ENCODE measurements around the gene KRT75. TPM values are rescaled to one million over a fixed set of nuclear protein-coding genes. Genes with fewer than 3 reads are reported as not detected.
"Not testable (repeated sequence)": the region's sequence is repeated elsewhere in the genome, so short reads cannot be mapped to it uniquely, and the experiment has no call there.

Gene KRT75
- polyA plus RNA-seq, 2 donors = 0.08 to 0.19 TPM

DNA sequence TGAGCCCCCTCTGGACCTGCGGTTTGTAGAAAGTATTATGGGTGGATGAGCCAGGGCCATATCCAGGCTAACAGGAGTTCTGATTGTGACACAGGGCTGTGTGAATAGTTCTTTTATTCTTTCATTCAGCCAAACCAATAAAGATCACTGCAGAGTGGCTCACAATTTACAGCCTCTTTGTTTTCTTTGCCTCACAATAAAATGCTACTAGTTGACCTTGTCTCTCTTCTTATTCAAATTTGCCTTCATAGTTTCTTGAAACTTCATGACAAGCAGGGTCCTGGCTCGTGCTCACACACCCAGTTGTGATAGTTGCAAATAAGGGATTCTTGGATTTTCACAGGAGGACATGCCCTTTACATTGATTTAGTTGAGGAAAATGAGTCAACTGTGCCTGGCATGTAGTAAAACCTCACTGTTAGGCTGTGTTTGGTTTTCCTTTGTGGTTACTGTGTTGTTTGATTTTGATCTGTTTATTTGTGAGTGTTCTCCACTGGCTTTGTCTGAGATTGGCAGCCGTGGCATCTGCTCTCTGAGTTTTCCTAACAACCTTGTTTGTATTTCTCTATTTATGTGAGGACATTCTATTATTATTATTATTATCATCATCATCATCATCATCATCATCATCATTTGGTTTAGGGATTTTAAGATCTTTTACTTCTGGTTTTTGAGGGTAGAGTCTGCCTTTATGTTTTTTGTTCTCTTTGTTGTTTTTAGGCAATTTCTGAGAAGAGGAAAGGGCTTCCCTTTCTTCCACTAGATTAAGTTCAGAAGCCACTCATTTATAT lies 20.4 kb upstream of the KRT75 start:
- Histone ChIP-seq H3K27ac (ENCODE audit: low read depth in 2 of 2, low read length in 1 of 2) (no peak overlapping the region), H3K36me3 (ENCODE audit: control insufficient read depth in 2 of 2, insufficient read depth in 2 of 2, low read length in 1 of 2) (no peaks in the 10 kb centered on the region), H3K4me3 (ENCODE audit: low read depth in 1 of 2, low read length in 2 of 2) (no peak overlapping the region), H3K27me3 (ENCODE audit: control insufficient read depth in 1 of 2, insufficient read depth in 2 of 2, low read length in 2 of 2) (no peaks in the 10 kb centered on the region), H3K4me1 (ENCODE audit: control insufficient read depth in 2 of 2, insufficient read depth in 2 of 2, low read length in 1 of 2) (no peaks in the 10 kb centered on the region), H3K9me3 (ENCODE audit: control insufficient read depth in 2 of 2, insufficient read depth in 1 of 2, low read depth in 1 of 2, low read length in 1 of 2) (no peaks in the 10 kb centered on the region)
- 57 to 61% methylated on average over 3 of the region's 3 CpGs for WGBS, 2 donors

DNA sequence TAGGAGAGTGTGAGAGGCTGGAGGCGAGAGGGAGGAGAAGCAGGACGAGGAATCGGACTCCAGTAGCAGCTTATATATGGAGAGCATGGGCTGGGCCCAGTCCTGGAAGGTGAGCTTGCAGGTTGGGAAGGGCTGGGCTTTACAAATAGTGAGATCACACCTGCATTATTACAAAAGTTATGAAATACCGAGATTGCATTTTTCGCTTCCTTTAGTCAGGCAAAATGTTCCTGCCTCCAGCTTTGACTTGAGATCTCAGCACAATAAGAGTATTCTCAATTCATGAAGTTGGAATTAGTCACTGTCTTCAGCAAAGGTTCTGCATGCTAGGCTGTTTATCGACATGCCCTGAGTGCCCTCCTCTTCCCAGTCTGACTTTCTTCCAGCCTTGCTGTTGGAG lies 17.9 kb upstream of the KRT75 start, which contains the start of gene KRT6B:
Gene KRT6B, minus strand, starts transcription at position 46 of the 400 bp plus-strand sequence. CDS start 68 bp downstream, outside the sequence.
- Histone ChIP-seq H3K4me1 (ENCODE audit: control insufficient read depth in 2 of 2, insufficient read depth in 2 of 2, low read length in 1 of 2) (no peaks in the 10 kb centered on the region), H3K27me3 (ENCODE audit: control insufficient read depth in 1 of 2, insufficient read depth in 2 of 2, low read length in 2 of 2) (no peaks in the 10 kb centered on the region), H3K36me3 (ENCODE audit: control insufficient read depth in 2 of 2, insufficient read depth in 2 of 2, low read length in 1 of 2) (peaks cover 0 to 5% of the 10 kb centered on the region in 2 donors), H3K27ac (ENCODE audit: low read depth in 2 of 2, low read length in 1 of 2) (peak within 1 kb of the TSS; percentile 61 to 65), H3K9me3 (ENCODE audit: control insufficient read depth in 2 of 2, insufficient read depth in 1 of 2, low read depth in 1 of 2, low read length in 1 of 2) (no peaks in the 10 kb centered on the region), H3K4me3 (ENCODE audit: low read depth in 1 of 2, low read length in 2 of 2) (no peak within 1 kb of the TSS)
- WGBS, 2 donors = 57 to 72% methylated on average over 6 of the region's 6 CpGs

DNA sequence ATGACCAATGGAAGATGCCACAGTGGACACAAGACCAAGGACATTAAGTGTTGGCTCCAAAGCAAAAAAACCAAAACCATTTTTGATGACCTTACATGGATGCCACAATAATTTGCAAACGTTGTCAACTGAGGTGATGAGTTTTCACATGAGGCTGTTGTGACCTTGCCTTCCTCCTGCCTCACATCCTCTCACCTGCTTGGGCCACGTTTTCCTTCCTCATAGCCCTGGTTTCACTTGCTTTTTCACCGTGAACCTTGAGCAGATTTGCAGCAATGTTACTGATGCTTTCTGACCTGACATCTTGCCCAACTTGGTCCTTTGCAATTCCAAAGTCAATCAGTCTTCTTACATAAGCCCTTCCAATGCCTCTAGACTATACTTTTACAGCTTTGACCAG lies 14.1 kb upstream of the KRT75 start:
- no peaks in the 10 kb centered on the region for H3K9me3 ChIP-seq (ENCODE audit: control insufficient read depth in 2 of 2, insufficient read depth in 1 of 2, low read depth in 1 of 2, low read length in 1 of 2)
- H3K4me3 ChIP-seq (ENCODE audit: low read depth in 1 of 2, low read length in 2 of 2) = no peak overlapping the region
- H3K4me1 ChIP-seq (ENCODE audit: control insufficient read depth in 2 of 2, insufficient read depth in 2 of 2, low read length in 1 of 2) = peaks cover 0 to 3% of the 10 kb centered on the region in 2 donors
- no peak overlapping the region for H3K27ac ChIP-seq (ENCODE audit: low read depth in 2 of 2, low read length in 1 of 2)
- H3K27me3 ChIP-seq (ENCODE audit: control insufficient read depth in 1 of 2, insufficient read depth in 2 of 2, low read length in 2 of 2) = no peaks in the 10 kb centered on the region
- H3K36me3 ChIP-seq (ENCODE audit: control insufficient read depth in 2 of 2, insufficient read depth in 2 of 2, low read length in 1 of 2) = peaks cover 0 to 5% of the 10 kb centered on the region in 2 donors
- 54 to 63% methylated on average over 3 of the region's 3 CpGs for WGBS, 2 donors

DNA sequence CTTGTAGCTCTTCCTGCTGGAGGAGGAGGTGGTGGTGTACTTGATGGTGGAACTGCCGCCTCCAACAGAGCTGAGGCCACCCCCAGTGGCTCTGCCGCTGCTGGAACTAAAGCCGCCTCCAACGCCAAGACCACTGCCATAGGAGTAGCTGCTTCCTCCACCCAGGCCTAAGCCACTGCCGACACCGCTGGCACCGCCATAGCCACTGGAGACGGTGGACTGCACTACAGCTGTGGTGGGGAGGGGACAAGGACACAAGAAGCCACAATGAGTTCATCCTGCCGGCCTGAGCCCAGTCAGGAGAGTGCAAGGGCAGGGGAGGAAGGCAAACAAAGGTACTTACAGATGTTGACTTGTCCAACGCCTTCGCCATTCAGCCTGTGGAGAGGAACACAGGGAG lies 13.0 kb upstream of the KRT75 start:
- H3K4me1 ChIP-seq (ENCODE audit: control insufficient read depth in 2 of 2, insufficient read depth in 2 of 2, low read length in 1 of 2); H3K27ac ChIP-seq (ENCODE audit: low read depth in 2 of 2, low read length in 1 of 2); H3K27me3 ChIP-seq (ENCODE audit: control insufficient read depth in 1 of 2, insufficient read depth in 2 of 2, low read length in 2 of 2); H3K36me3 ChIP-seq (ENCODE audit: control insufficient read depth in 2 of 2, insufficient read depth in 2 of 2, low read length in 1 of 2); H3K9me3 ChIP-seq (ENCODE audit: control insufficient read depth in 2 of 2, insufficient read depth in 1 of 2, low read depth in 1 of 2, low read length in 1 of 2); H3K4me3 ChIP-seq (ENCODE audit: low read depth in 1 of 2, low read length in 2 of 2): not testable (repeated sequence)
- WGBS, 2 donors = 91 to 93% methylated on average over 11 of the region's 11 CpGs

DNA sequence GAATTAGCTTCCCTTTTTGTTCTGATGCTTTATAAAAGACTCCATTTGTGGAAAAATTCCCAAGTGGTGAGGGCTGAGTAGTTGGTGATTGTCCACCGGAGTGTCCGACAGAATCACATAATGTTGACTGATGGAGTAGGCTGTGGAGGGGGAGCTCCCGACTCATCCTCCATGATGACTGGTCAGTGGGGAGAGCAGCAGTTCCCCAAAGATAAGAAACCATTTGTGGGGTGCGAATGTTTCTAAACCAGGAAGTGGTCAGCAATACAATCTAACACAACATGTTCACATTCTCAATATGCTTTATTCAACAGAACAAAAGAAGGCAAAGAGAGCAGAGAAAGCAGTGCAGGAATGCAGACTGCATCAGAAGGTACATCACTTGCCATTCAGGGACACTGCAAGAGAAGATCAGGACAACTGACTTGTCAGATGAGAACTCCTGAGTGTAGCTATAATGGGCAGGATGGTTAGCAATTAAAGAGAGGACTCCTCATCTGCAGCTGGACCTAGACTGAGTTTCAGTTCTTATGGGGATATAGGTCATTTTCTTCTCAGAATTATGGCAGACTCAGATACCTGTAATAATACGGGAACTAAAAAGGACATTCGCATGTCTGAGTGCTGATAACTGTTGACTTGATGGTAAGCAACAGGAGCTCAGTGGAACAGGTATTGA lies 12.3 kb upstream of the KRT75 start:
- WGBS, 2 donors = 82 to 86% methylated on average over 6 of the region's 6 CpGs
- H3K27me3 ChIP-seq (ENCODE audit: control insufficient read depth in 1 of 2, insufficient read depth in 2 of 2, low read length in 2 of 2) = no peaks in the 10 kb centered on the region
- peaks cover 0 to 6% of the 10 kb centered on the region in 2 donors for H3K4me1 ChIP-seq (ENCODE audit: control insufficient read depth in 2 of 2, insufficient read depth in 2 of 2, low read length in 1 of 2)
- no peak overlapping the region for H3K27ac ChIP-seq (ENCODE audit: low read depth in 2 of 2, low read length in 1 of 2)
- H3K9me3 ChIP-seq (ENCODE audit: control insufficient read depth in 2 of 2, insufficient read depth in 1 of 2, low read depth in 1 of 2, low read length in 1 of 2) = no peaks in the 10 kb centered on the region
- H3K36me3 ChIP-seq (ENCODE audit: control insufficient read depth in 2 of 2, insufficient read depth in 2 of 2, low read length in 1 of 2) = peaks cover 0 to 5% of the 10 kb centered on the region in 2 donors
- no peak overlapping the region for H3K4me3 ChIP-seq (ENCODE audit: low read depth in 1 of 2, low read length in 2 of 2)

DNA sequence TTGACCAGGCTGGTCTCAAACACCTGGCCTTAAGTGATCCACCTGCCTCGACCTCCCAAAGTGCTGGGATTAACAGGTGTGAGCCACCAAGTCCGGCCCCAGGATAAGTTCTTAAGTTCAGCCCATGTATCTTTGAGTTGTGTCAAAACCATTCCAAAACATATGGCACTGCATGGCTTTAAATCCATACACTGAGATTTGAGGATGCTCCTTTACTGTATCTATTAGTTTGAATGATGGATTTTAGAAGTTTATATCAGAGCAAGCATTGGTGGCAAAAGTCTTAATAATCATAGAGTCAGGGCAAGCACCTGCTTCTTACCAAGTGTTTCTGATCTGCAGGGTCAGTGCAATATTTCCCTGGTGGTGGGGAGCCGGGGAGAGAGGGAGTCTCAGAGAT lies 11.7 kb upstream of the KRT75 start:
- Histone ChIP-seq H3K36me3 (ENCODE audit: control insufficient read depth in 2 of 2, insufficient read depth in 2 of 2, low read length in 1 of 2) (peaks cover 0 to 5% of the 10 kb centered on the region in 2 donors), H3K9me3 (ENCODE audit: control insufficient read depth in 2 of 2, insufficient read depth in 1 of 2, low read depth in 1 of 2, low read length in 1 of 2) (no peaks in the 10 kb centered on the region), H3K4me3 (ENCODE audit: low read depth in 1 of 2, low read length in 2 of 2) (no peak overlapping the region), H3K4me1 (ENCODE audit: control insufficient read depth in 2 of 2, insufficient read depth in 2 of 2, low read length in 1 of 2) (peaks cover 0 to 6% of the 10 kb centered on the region in 2 donors), H3K27me3 (ENCODE audit: control insufficient read depth in 1 of 2, insufficient read depth in 2 of 2, low read length in 2 of 2) (no peaks in the 10 kb centered on the region), H3K27ac (ENCODE audit: low read depth in 2 of 2, low read length in 1 of 2) (no peak overlapping the region)
- 55 to 68% methylated on average over 3 of the region's 3 CpGs for WGBS, 2 donors

DNA sequence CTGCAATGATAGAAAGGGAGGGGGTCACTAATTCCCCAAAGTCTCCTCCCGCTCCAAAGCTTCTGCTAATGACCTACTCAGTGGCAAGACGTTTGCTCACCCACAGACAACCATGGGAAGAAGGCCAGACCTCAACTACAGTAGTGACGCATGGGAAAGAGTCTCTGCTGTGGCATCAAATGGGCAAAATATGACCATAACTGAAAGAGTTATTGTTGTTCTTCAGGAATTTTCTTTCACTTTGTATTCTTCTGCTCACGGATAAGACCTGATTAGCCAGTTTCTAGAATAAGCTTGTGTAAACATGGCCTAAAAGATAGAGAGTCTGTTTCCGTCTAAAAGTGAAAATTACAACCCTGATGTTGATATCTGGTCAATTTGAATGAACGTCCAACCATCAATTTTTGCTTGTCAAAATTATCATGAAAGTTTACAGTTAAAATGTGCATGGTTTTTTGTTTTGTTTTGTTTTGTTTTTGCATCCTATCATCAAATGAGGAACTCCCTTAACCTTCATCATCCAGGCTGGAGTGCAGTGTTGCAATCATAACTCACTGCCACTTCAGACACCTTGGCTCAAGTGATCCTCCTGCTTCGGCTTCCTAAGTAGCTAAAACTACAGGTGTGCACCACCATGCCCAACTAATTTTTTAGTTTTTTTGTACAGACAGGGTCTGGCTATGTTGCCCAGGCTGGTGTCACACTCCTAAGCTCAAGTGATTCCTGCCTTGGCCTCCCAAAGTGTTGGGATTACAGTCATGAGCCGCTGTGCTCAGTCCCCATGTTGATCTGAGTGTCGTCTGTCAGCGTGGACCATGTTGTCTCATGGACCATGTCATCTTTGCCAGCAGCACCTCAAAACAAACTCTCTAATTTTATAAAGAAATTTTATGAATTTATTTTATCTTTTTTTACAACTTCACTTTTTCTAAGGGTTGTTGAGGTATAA lies 10.8 kb upstream of the KRT75 start:
- peak overlapping the region; percentile 23 to 50 for H3K27ac ChIP-seq (ENCODE audit: low read depth in 2 of 2, low read length in 1 of 2)
- H3K4me3 ChIP-seq (ENCODE audit: low read depth in 1 of 2, low read length in 2 of 2) = no peak overlapping the region
- H3K27me3 ChIP-seq (ENCODE audit: control insufficient read depth in 1 of 2, insufficient read depth in 2 of 2, low read length in 2 of 2) = no peaks in the 10 kb centered on the region
- peaks cover 0 to 11% of the 10 kb centered on the region in 2 donors for H3K4me1 ChIP-seq (ENCODE audit: control insufficient read depth in 2 of 2, insufficient read depth in 2 of 2, low read length in 1 of 2)
- H3K9me3 ChIP-seq (ENCODE audit: control insufficient read depth in 2 of 2, insufficient read depth in 1 of 2, low read depth in 1 of 2, low read length in 1 of 2) = no peaks in the 10 kb centered on the region
- WGBS, 2 donors = 53 to 58% methylated on average over 10 of the region's 10 CpGs
- H3K36me3 ChIP-seq (ENCODE audit: control insufficient read depth in 2 of 2, insufficient read depth in 2 of 2, low read length in 1 of 2) = peaks cover 0 to 5% of the 10 kb centered on the region in 2 donors

DNA sequence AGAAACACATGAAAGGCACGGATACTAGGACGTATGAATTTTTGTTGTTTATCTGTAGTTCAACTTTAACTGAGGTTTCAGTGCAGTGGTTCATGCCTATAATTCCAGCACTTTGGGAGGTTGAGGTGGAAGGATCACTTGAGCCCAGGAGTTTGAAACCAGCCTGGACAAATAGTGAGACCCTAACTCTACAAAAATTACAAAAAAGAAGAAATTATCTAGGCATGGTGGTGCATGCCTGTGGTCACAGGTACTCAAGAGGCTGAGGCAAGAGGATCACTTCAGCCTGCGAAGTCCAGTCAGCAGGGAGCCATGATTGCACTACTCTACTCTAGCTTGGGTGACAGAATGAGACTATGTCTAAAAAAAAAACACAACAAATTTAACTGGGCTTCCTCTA lies 9.8 kb upstream of the KRT75 start:
- Histone ChIP-seq H3K4me3 (ENCODE audit: low read depth in 1 of 2, low read length in 2 of 2) (no peak overlapping the region), H3K36me3 (ENCODE audit: control insufficient read depth in 2 of 2, insufficient read depth in 2 of 2, low read length in 1 of 2) (peaks cover 0 to 5% of the 10 kb centered on the region in 2 donors), H3K4me1 (ENCODE audit: control insufficient read depth in 2 of 2, insufficient read depth in 2 of 2, low read length in 1 of 2) (peaks cover 4 to 17% of the 10 kb centered on the region in 2 donors), H3K27me3 (ENCODE audit: control insufficient read depth in 1 of 2, insufficient read depth in 2 of 2, low read length in 2 of 2) (no peaks in the 10 kb centered on the region), H3K9me3 (ENCODE audit: control insufficient read depth in 2 of 2, insufficient read depth in 1 of 2, low read depth in 1 of 2, low read length in 1 of 2) (no peaks in the 10 kb centered on the region), H3K27ac (ENCODE audit: low read depth in 2 of 2, low read length in 1 of 2) (peak overlapping the region in 1 of 2 donors; percentile 34)
- WGBS, 2 donors = 86 to 94% methylated on average over 3 of the region's 3 CpGs

DNA sequence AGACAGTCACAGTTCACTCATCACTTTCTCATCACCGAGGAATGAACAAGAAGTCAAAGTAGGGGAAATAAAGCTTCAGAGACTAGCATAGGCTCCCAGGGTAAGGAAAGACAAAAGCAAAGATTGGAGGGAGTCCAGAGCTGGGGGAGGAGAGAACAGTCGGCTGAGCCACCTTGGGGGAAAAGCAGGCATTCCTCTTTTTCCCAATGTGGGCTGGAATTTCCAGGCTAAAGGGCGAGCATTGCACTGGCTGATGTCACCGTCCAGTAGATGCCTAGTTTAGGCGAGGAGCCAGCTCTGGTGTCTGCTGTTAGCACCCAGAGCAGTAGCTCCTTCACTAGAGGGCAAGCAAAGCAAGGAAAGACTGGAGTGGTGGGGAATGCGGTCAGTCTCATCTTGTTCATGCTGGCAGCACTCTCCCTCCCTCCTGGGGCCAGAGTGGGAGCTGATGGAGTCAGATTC lies 8.5 kb upstream of the KRT75 start:
- Histone ChIP-seq H3K4me1 (ENCODE audit: control insufficient read depth in 2 of 2, insufficient read depth in 2 of 2, low read length in 1 of 2) (peaks cover 4 to 20% of the 10 kb centered on the region in 2 donors), H3K27me3 (ENCODE audit: control insufficient read depth in 1 of 2, insufficient read depth in 2 of 2, low read length in 2 of 2) (no peaks in the 10 kb centered on the region), H3K27ac (ENCODE audit: low read depth in 2 of 2, low read length in 1 of 2) (no peak overlapping the region), H3K9me3 (ENCODE audit: control insufficient read depth in 2 of 2, insufficient read depth in 1 of 2, low read depth in 1 of 2, low read length in 1 of 2) (no peaks in the 10 kb centered on the region), H3K36me3 (ENCODE audit: control insufficient read depth in 2 of 2, insufficient read depth in 2 of 2, low read length in 1 of 2) (no peaks in the 10 kb centered on the region), H3K4me3 (ENCODE audit: low read depth in 1 of 2, low read length in 2 of 2) (no peak overlapping the region)
- 39 to 44% methylated on average over 6 of the region's 6 CpGs for WGBS, 2 donors

All from esophagus (tissue), 2 donors.